Nephron progenitor cell (in vitro differentiated cells): ENCODE results near the gene CDK14.

Experiments used
- DNase-seq: peaks from one replicate; pipeline ENCODE4 v3.0.0; 2021
- H3K27ac Mint-ChIP-seq: 2 replicates; pipeline ENCODE4 v1.8.0; 2021; ENCODE audit warnings: mild to moderate bottlenecking, moderate library complexity, mixed read lengths
- H3K27me3 Mint-ChIP-seq: 2 replicates; pipeline ENCODE4 v1.8.0; 2021; ENCODE audit warnings: mild to moderate bottlenecking, low read depth, mixed read lengths; ENCODE audit not compliant: poor library complexity
- H3K36me3 Mint-ChIP-seq: 2 replicates; pipeline ENCODE4 v1.8.0; 2021; ENCODE audit warnings: low read depth, mixed read lengths
- H3K4me1 Mint-ChIP-seq: 2 replicates; pipeline ENCODE4 v1.8.0; 2021; ENCODE audit warnings: mixed read lengths
- H3K4me3 Mint-ChIP-seq: 2 replicates; pipeline ENCODE4 v1.8.0; 2021; ENCODE audit warnings: mild to moderate bottlenecking, moderate library complexity, mixed read lengths
- H3K9me3 Mint-ChIP-seq: 2 replicates; pipeline ENCODE4 v1.8.0; 2021; ENCODE audit warnings: mild to moderate bottlenecking, moderate library complexity, mixed read lengths
- CTCF ChIP-seq: fragments of 200-600 bp; sonication (generic); IDR thresholded peaks from 2 replicates; pipeline ENCODE4 v1.5.0; 2021; ENCODE audit warnings: antibody characterized with exemption

Gene CDK14

GRCh38 chr7:90846192-90846591, 250.1 kb downstream of the CDK14 start:
- Mint-ChIP-seq H3K27ac (no peak overlapping the region), H3K27me3 (no peaks in the 10 kb centered on the region), H3K9me3 (peaks cover 5% of the 10 kb centered on the region), H3K4me1 (peaks cover 12% of the 10 kb centered on the region), H3K4me3 (no peak overlapping the region), H3K36me3 (peaks cover 8% of the 10 kb centered on the region)
- no peak for TF ChIP-seq CTCF
- DNase-seq: no peak

GRCh38 chr7:90850066-90850465, 253.9 kb downstream of the CDK14 start:
- Mint-ChIP-seq H3K36me3 (peaks cover 8% of the 10 kb centered on the region), H3K4me3 (no peak overlapping the region)

GRCh38 chr7:90850471-90850870, 254.3 kb downstream of the CDK14 start:
- Mint-ChIP-seq H3K4me3 (no peak overlapping the region), H3K36me3 (peaks cover 8% of the 10 kb centered on the region), H3K9me3 (peaks cover 5% of the 10 kb centered on the region), H3K27me3 (no peaks in the 10 kb centered on the region), H3K27ac (peak overlapping the region; percentile 70), H3K4me1 (peaks cover 8% of the 10 kb centered on the region)
- no peak for DNase-seq
- no peak for TF ChIP-seq CTCF

More at GRCh38 chr7:90850066-90850465, 253.9 kb downstream of the CDK14 start:
- Mint-ChIP-seq H3K27me3 (no peaks in the 10 kb centered on the region), H3K9me3 (peaks cover 5% of the 10 kb centered on the region), H3K4me1 (peaks cover 8% of the 10 kb centered on the region), H3K27ac (peak overlapping the region; percentile 70)
- no peak for TF ChIP-seq CTCF
- no peak for DNase-seq

GRCh38 chr7:90853205-90853604, 257.1 kb downstream of the CDK14 start:
- no peak for TF ChIP-seq CTCF
- Mint-ChIP-seq H3K4me3 (no peak overlapping the region), H3K4me1 (peaks cover 28% of the 10 kb centered on the region), H3K9me3 (peaks cover 5% of the 10 kb centered on the region), H3K27me3 (no peaks in the 10 kb centered on the region), H3K27ac (peak overlapping the region; percentile 21), H3K36me3 (peaks cover 8% of the 10 kb centered on the region)
- no peak for DNase-seq

GRCh38 chr7:90856351-90857070, 260.4 kb downstream of the CDK14 start:
- no peak overlapping the region for H3K4me3 Mint-ChIP-seq
- TF ChIP-seq CTCF: no peak
- no peaks in the 10 kb centered on the region for H3K9me3 Mint-ChIP-seq
- H3K27ac Mint-ChIP-seq: peak overlapping the region; percentile 76
- H3K4me1 Mint-ChIP-seq: peaks cover 29% of the 10 kb centered on the region
- no peaks in the 10 kb centered on the region for H3K27me3 Mint-ChIP-seq
- no peaks in the 10 kb centered on the region for H3K36me3 Mint-ChIP-seq
- no peak for DNase-seq

GRCh38 chr7:90857603-90858002, 261.5 kb downstream of the CDK14 start:
- no peak for TF ChIP-seq CTCF
- no peaks in the 10 kb centered on the region for H3K36me3 Mint-ChIP-seq
- H3K27ac Mint-ChIP-seq: no peak overlapping the region
- H3K4me3 Mint-ChIP-seq: no peak overlapping the region
- DNase-seq: no peak
- no peaks in the 10 kb centered on the region for H3K9me3 Mint-ChIP-seq
- no peaks in the 10 kb centered on the region for H3K27me3 Mint-ChIP-seq
- peaks cover 29% of the 10 kb centered on the region for H3K4me1 Mint-ChIP-seq
